ENCODE measurements around the gene RUNX2. TPM values are rescaled to one million over a fixed set of nuclear protein-coding genes. Genes with fewer than 3 reads are reported as not detected.

Gene RUNX2
- total and polyA plus RNA-seq, 9 of the 15 experiments (the other 6 are each of a cell fraction or from before 2014, with no cell fraction given): 0.29 to 1.00 (median 0.43) TPM

GRCh38 chr6:45447005-45447404 is 118.9 kb downstream of the RUNX2 start (continued):
- peak; percentile 80; the same call in 1 of the 2 replicates for TF ChIP-seq DMBX1 (CRISPR knock-in tag; IDR thresholded peaks at IDR 0.05; ENCODE audit: borderline replicate concordance)
- TF ChIP-seq BRD4 (IDR thresholded peaks at IDR 0.05): 0 out of 2 replicates have a peak, but pooled peaks have one; percentile 18
- TF ChIP-seq RBBP5 (IDR thresholded peaks at IDR 0.05; ENCODE audit: borderline replicate concordance, insufficient read depth, low read length, poor library complexity, severe bottlenecking): no peak
- no peak for TF ChIP-seq FOXP4 (CRISPR knock-in tag; IDR thresholded peaks at IDR 0.05; ENCODE audit: borderline replicate concordance)

- Histone ChIP-seq H3K9me1 (ENCODE audit: control insufficient read depth, insufficient read depth, low read length) (no peaks in the 10 kb centered on the region), H3K4me2 (ENCODE audit: insufficient read depth, low read length) (no peak overlapping the region), H3K36me3 (ENCODE audit: control insufficient read depth, insufficient read depth, low read length) (no peaks in the 10 kb centered on the region), H4K20me1 (replicated peaks; ENCODE audit: control insufficient read depth, insufficient read depth, low read length) (no peaks in the 10 kb centered on the region), H3K27me3 (ENCODE audit: control insufficient read depth in 2 of 2, insufficient read depth in 2 of 2, low read length in 2 of 2) (no peaks in the 10 kb centered on the region), H3K9ac (ENCODE audit: insufficient read depth in 1 of 2, low read depth in 2 of 2, low read length in 2 of 2) (no peak overlapping the region), H3K9me3 (replicated peaks; ENCODE audit: control insufficient read depth, insufficient read depth, low read depth, low read length) (no peaks in the 10 kb centered on the region), H3K4me1 (replicated peaks in 1 of 2; ENCODE audit: control insufficient read depth in 2 of 2, insufficient read depth in 2 of 2, low read length in 2 of 2) (peaks cover 5 to 51% of the 10 kb centered on the region in 2 experiments), H3K4me3 (no peak overlapping the region), H3K27ac (ENCODE audit: extremely low read depth, low read depth, low read length) (peak overlapping the region; percentile 28; the same call in 1 of the 3 replicates), H3K79me2 (ENCODE audit: control insufficient read depth, insufficient read depth, low read length) (no peaks in the 10 kb centered on the region), H2AFZ (ENCODE audit: low read depth, low read length) (peak overlapping the region; percentile 73)
- DNase-seq (ENCODE audit: extremely low read depth in 1 of 4, low spot score in 3 of 4) (no peak), ATAC-seq (no peak), FAIRE-seq (no peak)
- BruUV-seq (replicated peaks): no TSS peak
- ChIA-PET CTCF (ENCODE audit: low intra/inter-chr PET ratio) (interaction anchor here (0.6 kb wide), 1 partner anchor 28 kb away, joined by 3 read pairs; no protein-coding TSS in a partner anchor), POLR2A (no interaction called here)
- intact Hi-C loops (cut with micrococcal nuclease): loop anchor here (2.0 kb wide), 1 partner anchor 69 kb away; no protein-coding TSS in a partner anchor
- in situ Hi-C loops (cut with MboI): no loop called here
- WGBS (ENCODE audit: insufficient coverage, low coverage, missing lambda C conversion rate): 84% methylated on average over 2 of the region's 2 CpGs
- no peak for TF ChIP-seq ZNF445 (CRISPR knock-in tag; IDR thresholded peaks at IDR 0.05; ENCODE audit: low read depth)
- peak; percentile 2; the same call in 1 of the 2 replicates for TF ChIP-seq THRAP3 (IDR thresholded peaks at IDR 0.05; ENCODE audit: borderline replicate concordance)
- TF ChIP-seq MGA (IDR thresholded peaks at IDR 0.05): peak; percentile 25; the same call in 1 of the 2 replicates
Observed at GRCh38 chr6:45447716-45448115, 119.6 kb downstream of the RUNX2 start.

Measured in K562 (cell line).